Body of pancreas (tissue), 4 donors: ENCODE measurements around the gene SLC9A7.

Source experiments
- CTCF ChIP-seq, 7 experiments: fragments of 450-650 bp in 4 of 7; fragments of 200-600 bp in 3 of 7; sonication (generic) in 3 of 7; IDR thresholded peaks; one replicate each; pipeline ENCODE4 v1.5.1; 2016 to 2019; ENCODE audit warnings: antibody characterized with exemption in 7 of 7
- POLR2A ChIP-seq, 3 donors: fragments of 450-650 bp; IDR thresholded peaks; one replicate each; pipeline ENCODE4 v1.6.1; 2016; ENCODE audit warnings: antibody characterized with exemption in 3 of 3, mild to moderate bottlenecking in 2 of 3

GRCh38 chrX:46722742-46723568, 36.0 kb downstream of the SLC9A7 start:
- TF ChIP-seq CTCF (IDR thresholded peaks at IDR 0.05) (no peak), POLR2A (IDR thresholded peaks at IDR 0.05) (no peak)
